Stimulated activated naive CD4-positive, alpha-beta T cell treated with Interleukin-2 at 50 U/mL for 16 hours (primary cell): ENCODE measurements around the gene CAT.
"Not testable (repeated sequence)": the region's sequence is repeated elsewhere in the genome, so short reads cannot be mapped to it uniquely, and the experiment has no call there.

Experiments
- DNase-seq: peaks from one replicate; lab custom pipeline; 2025; lab: John Stamatoyannopoulos, UW

The CAT gene

GRCh38 chr11:34438529-34439507, at the start of gene CAT:
TSS of gene CAT (plus strand) at chr11:34438934. CDS start at chr11:34439014, 80 bp downstream.
- DNase-seq: peak; percentile 97

DNA sequence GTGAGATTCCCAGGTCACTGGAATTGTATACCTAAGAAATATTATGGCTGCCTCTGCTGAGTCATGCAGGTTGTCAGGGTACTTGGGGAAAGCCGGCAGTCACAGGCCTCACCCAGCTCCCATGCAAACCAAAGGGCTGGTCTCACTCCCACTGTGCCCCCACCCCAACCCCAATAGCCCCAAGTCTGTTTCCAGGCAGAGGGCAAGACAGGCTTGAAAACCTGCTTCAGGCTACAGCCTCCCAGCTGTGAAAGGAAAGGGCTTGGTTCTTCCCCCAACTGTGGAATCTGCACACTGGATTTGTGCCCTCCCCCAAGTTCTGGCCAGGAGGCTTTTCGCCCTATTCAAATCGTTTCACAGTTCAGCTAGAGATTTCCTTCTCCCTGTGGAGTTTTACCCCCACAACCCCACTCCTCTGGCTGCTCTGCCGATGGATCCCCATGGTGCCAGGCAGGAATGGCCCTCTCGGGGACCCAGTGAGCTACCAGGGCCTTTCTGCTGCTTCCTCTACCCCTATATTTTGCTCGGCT, 43.9 kb upstream of the CAT start:
- no peak for DNase-seq

DNA sequence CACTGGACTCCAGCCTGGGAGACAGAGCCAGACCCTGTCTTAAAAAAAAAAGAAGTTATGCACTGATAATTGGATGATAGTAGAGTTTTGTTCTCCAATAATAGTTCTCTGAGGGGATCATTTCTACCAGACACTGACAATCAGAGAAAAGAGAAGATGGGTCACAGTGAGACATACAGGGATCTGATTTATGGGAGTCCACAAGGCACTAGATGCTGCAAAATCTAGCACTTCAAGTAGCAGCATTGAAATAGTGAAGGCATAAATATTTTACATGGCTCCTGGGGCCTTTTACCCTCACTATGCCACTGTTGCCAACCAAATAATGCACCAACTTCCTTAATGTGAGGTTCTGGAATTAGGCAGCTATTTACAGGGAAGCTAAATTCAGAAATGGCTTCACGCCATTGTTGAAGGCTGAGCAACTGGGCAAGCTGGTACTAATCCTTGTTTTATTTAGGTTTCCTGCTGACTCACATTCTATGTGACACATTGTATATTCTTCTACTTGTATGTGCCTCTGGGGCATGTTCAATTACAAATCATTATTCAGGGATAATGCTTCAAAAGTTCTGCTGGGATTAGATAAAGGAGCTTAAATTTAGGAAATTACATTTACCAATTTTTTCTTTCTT, 42.7 kb upstream of the CAT start:
- no peak for DNase-seq

DNA sequence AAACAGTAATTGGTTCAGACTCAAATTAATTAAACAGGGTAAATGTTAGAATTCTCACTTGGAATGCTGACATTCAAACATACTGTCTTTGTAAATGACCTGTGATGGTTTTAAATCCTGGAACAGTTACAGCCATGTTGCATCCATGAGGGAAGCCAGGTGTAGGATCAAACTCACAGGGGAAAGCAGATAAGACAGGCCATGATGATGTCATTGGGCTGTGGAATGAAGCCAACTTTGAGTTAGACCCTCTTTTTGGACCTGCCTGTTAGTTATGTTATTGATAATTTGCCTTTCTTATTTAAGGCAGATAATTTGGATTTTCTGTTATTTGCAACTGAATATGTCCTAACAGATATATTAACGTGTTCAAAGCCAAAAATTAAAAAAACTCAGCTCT, 41.6 kb upstream of the CAT start:
- no peak for DNase-seq

DNA sequence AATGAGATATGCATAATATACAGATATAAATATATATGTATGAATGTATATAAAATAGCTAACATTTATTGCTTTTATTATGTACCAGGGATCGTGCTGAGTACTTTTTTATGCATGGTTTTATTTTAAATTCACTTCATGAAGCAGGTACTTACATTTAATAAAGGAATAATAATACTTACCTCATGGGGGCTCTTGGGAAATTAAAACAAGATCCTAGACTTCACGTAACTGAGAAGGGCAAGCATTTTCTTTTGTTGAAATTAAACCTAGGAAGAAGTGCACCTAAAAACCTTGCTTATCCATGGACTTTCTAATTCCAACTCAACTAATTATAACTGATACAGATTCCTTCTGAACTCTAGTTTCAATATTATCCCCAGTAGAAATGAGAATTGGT, 40.9 kb upstream of the CAT start:
- DNase-seq: no peak

- no peak for DNase-seq
Measured at GRCh38 chr11:34403431-34403830, 35.3 kb upstream of the CAT start.

GRCh38 chr11:34404280-34404679, 34.5 kb upstream of the CAT start:
- DNase-seq: no peak

GRCh38 chr11:34405079-34405858, 33.5 kb upstream of the CAT start:
- no peak for DNase-seq

DNA sequence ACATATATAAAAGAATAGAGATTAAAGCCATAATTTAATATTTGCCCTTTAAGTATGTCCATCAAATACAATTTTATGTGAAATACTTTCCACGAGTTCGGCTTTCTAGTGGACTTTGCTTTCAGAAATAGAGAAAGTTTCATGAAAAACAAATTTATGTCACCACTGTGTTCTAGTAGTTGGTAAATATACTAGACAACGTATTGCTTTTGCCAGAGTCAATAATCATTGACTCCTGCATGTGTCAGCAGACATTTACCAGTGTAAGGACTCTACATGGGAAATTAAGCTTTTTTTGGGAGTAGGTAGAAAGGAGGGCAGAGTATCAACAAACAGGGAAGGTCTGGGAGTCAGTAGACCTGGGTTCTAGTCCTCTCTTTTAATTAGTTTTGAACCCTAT, 32.3 kb upstream of the CAT start:
- no peak for DNase-seq

GRCh38 chr11:34407121-34407813, 31.5 kb upstream of the CAT start:
- no peak for DNase-seq

GRCh38 chr11:34408580-34409172, 30.1 kb upstream of the CAT start:
- no peak for DNase-seq

DNA sequence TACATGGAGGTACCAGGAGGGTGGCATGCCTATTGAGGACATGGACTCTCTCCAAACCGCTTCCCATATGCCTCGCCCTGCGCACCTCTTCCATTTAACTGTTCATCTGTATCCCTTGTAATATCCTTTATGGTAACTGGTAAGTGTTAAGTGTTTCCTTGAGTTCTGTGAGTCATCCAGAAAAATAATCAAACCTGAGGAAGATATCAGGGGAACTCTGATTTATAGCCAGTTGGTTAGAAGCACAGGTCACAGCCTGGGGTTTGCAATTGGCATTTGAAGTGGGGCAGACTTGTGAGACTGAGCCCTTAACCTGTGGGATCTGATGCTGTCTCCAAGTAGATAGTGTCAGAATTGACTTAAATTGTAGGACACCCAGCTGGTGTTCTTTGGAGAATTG, 27.6 kb upstream of the CAT start:
- DNase-seq: no peak

GRCh38 chr11:34411791-34412190, 26.9 kb upstream of the CAT start:
- DNase-seq: no peak

DNA sequence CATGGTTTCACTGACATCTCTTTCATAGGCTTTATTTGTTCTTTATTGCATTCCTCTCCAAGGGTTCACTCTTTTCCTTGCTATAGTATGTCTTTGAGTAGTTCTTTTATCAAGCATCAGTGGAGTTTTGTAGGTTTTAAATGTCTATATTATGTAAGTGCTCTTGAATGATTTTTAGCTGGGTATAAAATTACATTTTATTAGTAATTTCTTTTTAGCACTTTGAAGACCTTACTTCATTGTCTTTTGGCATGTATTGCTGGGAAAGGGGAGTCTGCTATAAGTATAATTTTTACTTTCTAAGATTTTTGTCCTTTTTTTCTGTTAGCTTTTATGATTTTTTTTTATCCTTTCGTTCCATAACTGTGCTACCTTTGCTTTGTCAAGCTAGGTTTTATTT, 25.5 kb upstream of the CAT start:
- DNase-seq: no peak

GRCh38 chr11:34415538-34415937, 23.2 kb upstream of the CAT start:
- no peak for DNase-seq

- DNase-seq: no peak
Measured at GRCh38 chr11:34416088-34416487, 22.6 kb upstream of the CAT start.

DNA sequence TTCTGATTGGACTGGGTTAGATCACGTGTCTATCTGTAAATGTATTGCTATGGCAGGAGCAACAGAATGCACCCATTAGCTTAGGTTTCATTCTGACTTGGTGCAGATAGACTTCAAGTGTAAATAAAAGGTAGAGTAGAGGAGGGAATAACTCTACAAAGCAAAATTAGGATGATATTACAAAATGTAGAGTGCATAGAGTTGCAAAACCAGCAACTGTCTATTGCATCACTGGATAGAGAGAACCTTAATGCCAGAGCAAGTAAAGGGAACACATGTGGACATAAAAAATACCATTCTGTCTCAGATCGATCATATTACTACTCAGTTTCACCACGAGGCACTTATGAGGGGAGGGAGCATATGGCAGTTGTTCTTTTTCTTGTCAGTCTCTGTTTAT, 22.0 kb upstream of the CAT start:
- DNase-seq: no peak

- no peak for DNase-seq
Measured at GRCh38 chr11:34417202-34417601, 21.5 kb upstream of the CAT start.

- DNase-seq: no peak
Measured at GRCh38 chr11:34419158-34419557, 19.6 kb upstream of the CAT start.

DNA sequence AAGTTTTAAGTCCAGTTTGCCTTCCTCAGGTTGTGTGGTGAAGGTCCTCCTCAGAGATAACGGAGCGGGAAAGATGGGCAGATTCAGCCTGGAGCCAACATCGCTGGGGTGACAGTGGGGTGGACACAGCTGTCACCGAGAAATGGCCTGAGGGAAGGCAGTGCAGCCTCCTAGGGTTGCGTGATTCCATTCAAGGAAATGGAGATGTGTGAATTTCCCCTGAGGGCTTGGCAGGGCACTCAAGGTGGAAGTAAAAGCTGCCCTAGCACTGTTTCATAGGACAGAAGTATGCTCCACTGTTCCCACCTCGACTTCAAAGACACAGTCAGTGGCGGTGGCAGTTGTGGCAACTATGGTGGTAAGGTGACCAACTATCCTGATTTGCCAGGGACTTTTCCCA, 15.4 kb upstream of the CAT start:
- DNase-seq: no peak

DNA sequence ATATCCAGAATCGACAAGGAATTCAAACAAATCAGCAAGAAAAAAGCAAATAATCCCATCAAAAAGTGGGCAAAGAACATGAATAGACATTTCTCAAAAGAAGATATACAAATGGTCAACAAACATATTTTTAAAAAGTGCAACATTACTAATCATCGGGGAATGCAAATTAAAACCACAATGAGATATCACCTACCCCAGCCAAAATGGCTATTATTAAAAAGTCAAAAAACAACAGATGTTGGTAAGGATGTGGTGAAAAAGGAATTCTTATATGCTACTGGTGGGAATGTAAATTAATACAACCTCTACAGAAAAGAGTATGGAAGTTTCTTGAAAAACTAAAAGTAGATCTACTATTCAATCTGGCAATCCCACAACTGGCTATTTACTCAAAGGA, 13.9 kb upstream of the CAT start:
- not testable (repeated sequence) for DNase-seq
